ENCODE results near the gene GAK. TPM values are rescaled to one million over a fixed set of nuclear protein-coding genes. Genes with fewer than 3 reads are reported as not detected.

Gene GAK
- total RNA-seq, 2 donors from 2014 or later, result 104 to 121 TPM

- H3K27me3 Mint-ChIP-seq (ENCODE audit: insufficient read depth), result peaks cover 46% of the 10 kb centered on the region
- H3K9ac ChIP-seq (ENCODE audit: extremely low read depth, low read length, poor library complexity, severe bottlenecking), result no peak overlapping the region
- peaks cover 41% of the 10 kb centered on the region for H3K27me3 ChIP-seq (ENCODE audit: control insufficient read depth, insufficient read depth, low read length, poor library complexity, severe bottlenecking)
- H3K36me3 Mint-ChIP-seq (ENCODE audit: low read depth), result no peaks in the 10 kb centered on the region
- peak; percentile 59 for TF ChIP-seq CTCF (conservative IDR thresholded peaks at IDR 0.05)
- no peak overlapping the region for H3K27ac ChIP-seq (ENCODE audit: low read depth, low read length)
- peaks cover 2% of the 10 kb centered on the region for H3K9me3 Mint-ChIP-seq
- H3K4me3 Mint-ChIP-seq, result no peak overlapping the region
- peak; percentile 70 for DNase-seq
- no peaks in the 10 kb centered on the region for H3K36me3 ChIP-seq (ENCODE audit: control insufficient read depth, insufficient read depth, low read length)
- no peak overlapping the region for H3K27ac Mint-ChIP-seq
- H3K4me1 ChIP-seq (ENCODE audit: control insufficient read depth, insufficient read depth, low read length), result peaks cover 2% of the 10 kb centered on the region
- no peaks in the 10 kb centered on the region for H3K9me3 ChIP-seq (ENCODE audit: control insufficient read depth, low read length)
- 72 to 90% methylated on average over 9 to 16 of the region's 16 CpGs for WGBS, 2 experiments (ENCODE audit: insufficient coverage in 1 of 2, insufficient read length in 1 of 2)
- H3K4me3 ChIP-seq (ENCODE audit: low read length), result no peak overlapping the region
- peaks cover 2% of the 10 kb centered on the region for H3K4me1 Mint-ChIP-seq
Measured at GRCh38 chr4:828641-829271, 103.4 kb downstream of the GAK start.

DNA sequence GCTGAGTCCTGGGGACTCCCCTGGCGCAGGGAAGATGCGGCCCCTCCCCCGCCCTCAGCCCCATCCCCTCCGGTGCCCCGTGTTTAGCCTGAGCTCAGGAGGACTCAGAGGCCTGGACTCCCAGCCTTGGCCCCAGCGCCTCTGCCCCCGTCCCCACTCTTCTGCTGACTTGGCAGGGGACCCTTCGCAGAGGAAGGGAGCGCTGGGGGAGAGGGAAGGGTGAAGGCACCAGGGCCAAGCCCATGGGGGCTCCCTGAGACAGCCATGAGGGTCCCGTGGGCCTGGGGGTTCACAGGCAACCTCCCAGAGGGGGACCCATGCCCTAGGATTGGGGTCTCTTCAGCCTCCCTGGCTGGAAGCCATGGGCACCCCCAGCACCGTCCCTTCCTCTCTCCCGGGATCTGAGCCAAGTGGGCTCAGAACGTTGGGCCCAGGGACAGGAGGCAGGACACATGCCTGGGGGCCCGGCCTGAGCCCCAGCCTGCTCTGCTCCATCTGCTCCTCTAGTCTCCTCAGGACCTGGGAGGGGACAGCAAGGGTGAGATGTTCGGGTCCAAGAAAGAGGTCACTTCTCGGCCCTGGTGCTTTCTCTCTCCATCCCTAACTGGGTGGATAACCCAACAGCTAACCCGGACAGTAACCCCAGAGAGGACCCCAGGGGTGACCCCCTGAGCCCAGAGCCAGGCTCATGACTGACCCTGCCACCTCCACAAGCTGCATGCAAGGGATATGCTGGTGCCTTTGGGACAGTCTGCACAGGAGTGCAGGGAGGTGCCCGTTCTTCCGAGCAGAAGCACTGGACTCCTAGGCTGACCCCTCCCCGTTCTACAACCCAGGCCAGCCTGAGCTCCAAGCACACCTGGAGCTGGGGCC lies 104.7 kb downstream of the GAK start:
- H3K27me3 ChIP-seq (ENCODE audit: control insufficient read depth, insufficient read depth, low read length, poor library complexity, severe bottlenecking), result peaks cover 54% of the 10 kb centered on the region
- no peak overlapping the region for H3K4me3 ChIP-seq (ENCODE audit: low read length)
- peaks cover 56% of the 10 kb centered on the region for H3K27me3 Mint-ChIP-seq (ENCODE audit: insufficient read depth)
- no peaks in the 10 kb centered on the region for H3K36me3 ChIP-seq (ENCODE audit: control insufficient read depth, insufficient read depth, low read length)
- H3K36me3 Mint-ChIP-seq (ENCODE audit: low read depth), result no peaks in the 10 kb centered on the region
- peaks cover 2% of the 10 kb centered on the region for H3K4me1 ChIP-seq (ENCODE audit: control insufficient read depth, insufficient read depth, low read length)
- DNase-seq, result peak; percentile 51
- H3K4me1 Mint-ChIP-seq, result peaks cover 2% of the 10 kb centered on the region
- no peak overlapping the region for H3K27ac ChIP-seq (ENCODE audit: low read depth, low read length)
- H3K4me3 Mint-ChIP-seq, result peak overlapping the region; percentile 41
- H3K9me3 Mint-ChIP-seq, result peaks cover 2% of the 10 kb centered on the region
- 55 to 68% methylated on average over 3 to 19 of the region's 20 CpGs for WGBS, 2 experiments (ENCODE audit: insufficient coverage in 1 of 2, insufficient read length in 1 of 2)
- no peak for TF ChIP-seq CTCF (conservative IDR thresholded peaks at IDR 0.05)
- H3K9me3 ChIP-seq (ENCODE audit: control insufficient read depth, low read length), result no peaks in the 10 kb centered on the region
- no peak overlapping the region for H3K9ac ChIP-seq (ENCODE audit: extremely low read depth, low read length, poor library complexity, severe bottlenecking)
- no peak overlapping the region for H3K27ac Mint-ChIP-seq

- peak; percentile 80 for DNase-seq
- Mint-ChIP-seq H3K27ac (no peak overlapping the region), H3K4me3 (peak overlapping the region; percentile 41)
Measured at GRCh38 chr4:826508-827208, 105.5 kb downstream of the GAK start.

More at GRCh38 chr4:826508-827208, 105.5 kb downstream of the GAK start:
- no peak overlapping the region for H3K4me3 ChIP-seq (ENCODE audit: low read length)
- H3K9me3 ChIP-seq (ENCODE audit: control insufficient read depth, low read length), result no peaks in the 10 kb centered on the region
- peaks cover 62% of the 10 kb centered on the region for H3K27me3 ChIP-seq (ENCODE audit: control insufficient read depth, insufficient read depth, low read length, poor library complexity, severe bottlenecking)
- Mint-ChIP-seq H3K4me1 (peaks cover 2% of the 10 kb centered on the region), H3K27me3 (ENCODE audit: insufficient read depth) (peaks cover 64% of the 10 kb centered on the region), H3K9me3 (peaks cover 2% of the 10 kb centered on the region), H3K36me3 (ENCODE audit: low read depth) (no peaks in the 10 kb centered on the region)
- TF ChIP-seq CTCF (conservative IDR thresholded peaks at IDR 0.05), result no peak
- H3K36me3 ChIP-seq (ENCODE audit: control insufficient read depth, insufficient read depth, low read length), result no peaks in the 10 kb centered on the region
- no peak overlapping the region for H3K9ac ChIP-seq (ENCODE audit: extremely low read depth, low read length, poor library complexity, severe bottlenecking)
- WGBS, 2 experiments (ENCODE audit: insufficient coverage in 1 of 2, insufficient read length in 1 of 2), result 0% methylated on average over 10 to 69 of the region's 75 CpGs
- H3K4me1 ChIP-seq (ENCODE audit: control insufficient read depth, insufficient read depth, low read length), result peaks cover 2% of the 10 kb centered on the region
- no peak overlapping the region for H3K27ac ChIP-seq (ENCODE audit: low read depth, low read length)
